ENCODE measurements around the gene BCAP29.
"Not testable (repeated sequence)": the region's sequence is repeated elsewhere in the genome, so short reads cannot be mapped to it uniquely, and the experiment has no call there.

The BCAP29 gene

DNA sequence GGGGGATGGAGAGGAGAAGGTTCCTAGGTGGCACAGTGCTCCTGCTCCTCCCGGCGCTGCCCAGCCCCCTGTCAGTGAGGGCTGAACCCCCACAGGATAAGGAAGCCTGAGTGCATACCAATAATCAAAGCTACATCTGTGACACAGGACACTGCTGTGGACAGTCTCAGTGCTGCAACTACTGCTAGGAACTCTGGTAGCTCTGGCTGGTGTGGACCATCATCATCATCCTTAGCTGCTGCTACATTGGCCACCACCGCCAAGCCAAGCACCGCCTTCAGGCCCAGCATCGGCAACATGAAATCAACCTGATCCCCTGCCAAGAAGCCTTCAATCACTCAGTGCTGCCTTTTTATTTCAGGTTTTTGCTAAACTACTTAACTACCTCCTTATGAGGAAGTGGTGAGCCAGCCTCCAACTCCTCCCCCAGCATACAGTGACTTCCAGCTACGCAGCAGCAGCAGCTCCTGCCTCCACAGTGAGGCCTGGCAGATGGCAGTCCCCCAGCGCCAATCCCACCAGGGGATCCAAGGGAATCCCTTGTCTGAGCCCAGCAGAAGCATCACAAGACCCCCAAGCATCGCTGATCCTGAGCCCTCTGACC is 48.5 kb downstream of the BCAP29 start:
- DNase-seq, result no peak

DNA sequence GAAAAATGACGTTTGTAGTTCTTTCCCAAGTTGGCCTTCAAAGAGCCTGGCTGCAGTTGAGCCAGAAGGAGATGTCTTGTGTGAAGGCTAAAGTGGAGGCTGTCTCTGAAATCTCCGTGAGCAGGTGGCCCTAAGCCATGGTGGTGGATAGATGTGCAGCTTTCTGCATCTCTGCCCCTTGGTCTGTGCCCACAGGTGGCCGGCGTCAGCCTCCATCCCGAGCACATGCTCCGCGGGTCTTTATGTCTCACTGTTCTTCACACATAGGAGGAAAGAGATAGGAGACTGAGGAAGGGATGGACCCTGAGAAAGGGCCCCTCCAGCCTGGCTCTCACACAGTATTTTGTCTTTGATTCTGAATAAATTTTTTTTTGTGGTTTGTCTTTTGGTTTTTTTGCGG is 50.3 kb downstream of the BCAP29 start:
- DNase-seq, result no peak

- DNase-seq, result no peak
Measured at GRCh38 chr7:107631588-107632491, 51.8 kb downstream of the BCAP29 start.

DNA sequence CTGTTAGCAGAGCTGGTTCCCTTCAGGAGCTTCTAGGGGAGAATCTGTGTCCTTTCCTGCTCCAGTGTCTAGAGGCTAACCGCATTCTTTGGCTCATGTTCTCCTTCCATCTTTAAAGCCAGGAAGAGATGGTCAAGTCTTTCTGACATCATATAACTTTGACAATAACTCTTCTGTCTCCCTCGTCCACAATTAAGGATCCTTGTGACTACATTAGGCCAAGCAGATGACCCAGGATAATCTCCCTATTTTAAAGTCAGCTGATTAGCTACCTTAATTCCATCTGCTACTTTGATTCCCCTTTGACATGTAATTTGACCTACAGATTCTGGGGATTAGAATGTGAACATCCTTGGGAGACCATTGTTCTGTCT is 52.4 kb downstream of the BCAP29 start:
- DNase-seq, result no peak

- no peak for DNase-seq
Measured at GRCh38 chr7:107638594-107638993, 58.5 kb downstream of the BCAP29 start.

DNA sequence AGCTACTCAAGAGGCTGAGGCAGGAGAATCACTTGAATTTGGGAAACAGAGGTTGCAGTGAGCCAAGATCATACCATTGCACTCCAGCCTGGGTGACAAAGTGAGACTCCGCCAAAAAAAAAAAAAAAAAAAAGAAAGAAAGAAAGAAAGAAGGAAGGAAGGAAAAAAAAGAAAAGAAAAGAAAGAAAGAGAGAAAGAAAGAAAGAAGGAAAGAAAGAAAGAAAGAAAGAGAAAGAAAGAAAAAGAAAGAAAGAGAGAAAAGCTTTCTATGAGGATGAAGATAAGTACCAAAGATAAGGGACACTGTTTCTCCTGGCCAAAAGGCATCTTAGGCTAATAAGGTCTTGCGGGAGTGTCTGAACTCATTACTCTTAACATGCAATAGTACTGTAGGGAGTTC is 59.0 kb downstream of the BCAP29 start:
- DNase-seq, result not testable (repeated sequence)

GRCh38 chr7:107641676-107642075 is 61.6 kb downstream of the BCAP29 start:
- DNase-seq, result no peak

DNA sequence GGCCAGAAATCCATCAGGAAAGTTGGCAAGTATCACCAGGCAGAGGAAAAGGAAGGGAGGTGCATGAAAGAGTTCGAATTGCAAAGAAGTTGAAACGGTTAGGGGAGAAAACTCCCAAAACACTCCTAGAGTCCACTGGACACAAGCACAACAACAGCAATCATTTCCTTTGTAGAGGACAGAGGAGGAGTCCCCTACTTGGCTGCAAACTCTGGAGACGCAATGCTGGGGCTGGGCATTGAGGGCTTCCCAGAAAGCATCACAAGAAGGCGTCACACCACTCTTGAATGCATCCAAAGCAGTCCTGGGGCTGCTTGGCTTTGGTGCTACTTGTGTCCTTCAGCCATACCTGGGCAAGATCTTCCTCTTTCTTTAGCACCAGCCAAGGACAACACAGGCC is 62.5 kb downstream of the BCAP29 start:
- no peak for DNase-seq

- DNase-seq, result no peak
Measured at GRCh38 chr7:107643407-107643806, 63.4 kb downstream of the BCAP29 start.

GRCh38 chr7:107643938-107644308 is 63.9 kb downstream of the BCAP29 start:
- no peak for DNase-seq

GRCh38 chr7:107644309-107644974 is 64.4 kb downstream of the BCAP29 start:
- no peak for DNase-seq

GRCh38 chr7:107652642-107653041 is 72.6 kb downstream of the BCAP29 start:
- DNase-seq, result no peak

GRCh38 chr7:107658467-107658866 is 78.4 kb downstream of the BCAP29 start:
- DNase-seq, result no peak

DNA sequence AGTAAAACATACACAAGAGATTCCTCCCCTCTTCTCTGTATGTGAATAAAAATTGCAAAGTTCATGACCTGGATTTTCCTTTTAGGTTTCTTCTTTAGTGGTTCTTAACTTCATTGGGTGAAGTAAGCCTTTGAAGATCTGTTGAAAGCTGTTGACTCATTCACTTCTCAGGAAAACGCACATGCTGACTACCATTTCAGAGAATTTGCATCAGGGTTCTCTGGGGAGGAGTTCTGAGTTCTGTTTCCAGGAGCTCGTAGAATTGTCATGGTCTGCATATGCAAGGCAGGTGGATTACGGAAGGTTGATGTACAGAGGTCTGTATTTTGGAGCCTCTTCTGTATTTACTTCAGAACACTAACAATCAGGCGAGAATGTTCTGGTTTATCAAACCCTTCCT is 79.6 kb downstream of the BCAP29 start:
- DNase-seq, result peak; percentile 19 to 35

DNA sequence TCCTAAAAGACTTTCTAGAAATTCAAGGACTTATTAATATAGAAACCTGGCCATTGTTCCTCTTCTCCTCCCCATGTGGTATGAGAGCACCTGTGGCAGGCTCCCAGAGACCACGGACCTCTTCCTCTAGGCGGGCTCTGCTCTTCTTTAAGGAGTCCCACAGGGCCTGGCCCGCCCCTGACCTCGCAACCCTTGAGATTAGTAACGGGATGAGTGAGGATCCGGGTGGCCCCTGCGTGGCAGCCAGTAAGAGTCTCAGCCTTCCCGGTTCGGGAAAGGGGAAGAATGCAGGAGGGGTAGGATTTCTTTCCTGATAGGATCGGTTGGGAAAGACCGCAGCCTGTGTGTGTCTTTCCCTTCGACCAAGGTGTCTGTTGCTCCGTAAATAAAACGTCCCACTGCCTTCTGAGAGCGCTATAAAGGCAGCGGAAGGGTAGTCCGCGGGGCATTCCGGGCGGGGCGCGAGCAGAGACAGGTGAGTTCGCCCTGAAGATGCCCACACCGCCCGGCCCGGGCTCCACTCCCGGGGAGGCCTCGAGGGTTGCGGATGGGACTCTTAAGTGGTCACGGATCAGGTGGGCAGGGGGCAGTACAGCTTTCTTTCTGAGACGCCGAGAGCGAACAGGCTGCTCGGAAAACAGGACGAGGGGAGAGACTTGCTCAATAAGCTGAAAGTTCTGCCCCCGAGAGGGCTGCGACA is 80.5 kb downstream of the BCAP29 start, which contains the start of gene SLC26A4:
Gene SLC26A4 (plus strand): TSS at position 448 of the 700 bp plus-strand sequence. CDS start 814 bp downstream, outside the sequence.
- DNase-seq, result peak; percentile 32 to 33

DNA sequence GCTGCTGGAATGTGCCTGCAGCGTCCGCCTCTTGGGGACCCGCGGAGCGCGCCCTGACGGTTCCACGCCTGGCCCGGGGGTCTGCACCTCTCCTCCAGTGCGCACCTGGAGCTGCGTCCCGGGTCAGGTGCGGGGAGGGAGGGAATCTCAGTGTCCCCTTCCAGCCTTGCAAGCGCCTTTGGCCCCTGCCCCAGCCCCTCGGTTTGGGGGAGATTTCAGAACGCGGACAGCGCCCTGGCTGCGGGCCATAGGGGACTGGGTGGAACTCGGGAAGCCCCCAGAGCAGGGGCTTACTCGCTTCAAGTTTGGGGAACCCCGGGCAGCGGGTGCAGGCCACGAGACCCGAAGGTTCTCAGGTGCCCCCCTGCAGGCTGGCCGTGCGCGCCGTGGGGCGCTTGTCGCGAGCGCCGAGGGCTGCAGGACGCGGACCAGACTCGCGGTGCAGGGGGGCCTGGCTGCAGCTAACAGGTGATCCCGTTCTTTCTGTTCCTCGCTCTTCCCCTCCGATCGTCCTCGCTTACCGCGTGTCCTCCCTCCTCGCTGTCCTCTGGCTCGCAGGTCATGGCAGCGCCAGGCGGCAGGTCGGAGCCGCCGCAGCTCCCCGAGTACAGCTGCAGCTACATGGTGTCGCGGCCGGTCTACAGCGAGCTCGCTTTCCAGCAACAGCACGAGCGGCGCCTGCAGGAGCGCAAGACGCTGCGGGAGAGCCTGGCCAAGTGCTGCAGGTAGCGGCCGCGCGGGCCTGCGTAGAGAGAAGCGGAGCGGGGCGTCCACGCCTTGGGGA is 81.2 kb downstream of the BCAP29 start:
- peak; percentile 41 to 55 for DNase-seq

- DNase-seq, result no peak
Measured at GRCh38 chr7:107661865-107662379, 81.9 kb downstream of the BCAP29 start.

GRCh38 chr7:107663196-107663595 is 83.2 kb downstream of the BCAP29 start:
- no peak for DNase-seq

DNA sequence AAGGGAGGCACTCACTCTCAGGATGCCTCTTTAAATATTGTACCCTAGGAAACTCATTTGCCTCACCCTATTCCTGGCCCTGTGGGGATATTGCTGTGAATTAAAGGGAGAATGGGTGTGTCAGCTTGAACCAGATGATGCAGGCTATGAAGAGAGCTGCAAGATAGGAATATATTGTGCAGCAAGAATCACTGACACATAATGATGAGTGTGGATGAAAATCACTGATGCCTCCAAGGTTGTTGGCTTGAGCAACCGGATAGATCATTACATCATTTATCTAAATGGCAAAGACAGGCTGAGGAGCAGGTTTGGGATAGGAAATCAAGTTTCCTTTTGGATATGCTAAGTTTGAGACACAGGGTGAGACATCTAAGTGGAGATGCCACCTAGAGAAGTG is 86.7 kb downstream of the BCAP29 start:
- DNase-seq, result no peak

DNA sequence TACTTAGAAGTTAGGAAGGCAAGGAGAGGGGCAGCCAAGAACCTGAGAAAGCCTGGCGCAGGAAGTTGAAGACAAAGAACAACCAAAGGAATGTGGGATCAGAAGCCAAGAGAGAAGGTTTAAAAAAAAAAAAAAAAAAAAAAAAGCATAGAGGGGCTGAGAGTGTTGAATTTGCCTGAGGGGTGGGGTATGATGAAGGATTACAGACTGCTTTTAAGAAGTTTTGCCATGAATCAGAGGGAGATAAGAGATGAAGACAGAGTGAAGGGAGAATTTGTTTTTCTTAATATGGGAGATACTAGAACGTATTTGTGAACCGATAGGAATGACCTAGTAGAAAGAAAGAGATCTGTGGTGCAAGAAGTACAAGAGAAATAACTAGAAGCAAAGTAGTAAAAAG is 87.3 kb downstream of the BCAP29 start:
- DNase-seq, result no peak

DNA sequence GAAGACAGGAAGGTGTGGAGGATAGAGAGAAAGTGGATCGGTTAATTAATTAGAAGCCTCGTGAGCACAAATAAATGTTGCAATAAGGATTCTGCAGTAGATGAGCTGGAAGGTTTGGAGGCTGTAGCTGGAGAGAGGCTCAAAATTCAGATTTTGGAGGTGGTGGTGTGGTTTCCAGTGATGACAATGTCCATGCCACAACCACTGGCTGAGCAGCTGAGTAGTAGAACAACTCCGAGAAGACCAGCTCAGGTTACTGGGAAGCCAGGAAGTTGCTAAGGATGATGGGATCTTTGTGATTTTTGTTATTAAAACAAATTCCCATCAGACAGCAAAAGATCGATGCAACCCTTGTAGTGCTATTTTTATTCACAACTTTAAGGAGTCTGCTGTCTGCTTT is 88.2 kb downstream of the BCAP29 start:
- no peak for DNase-seq
